Stomach (tissue), 4 donors: ENCODE data around the gene IL32.

Experiments
- CTCF ChIP-seq, 7 experiments: fragments of 450-650 bp in 4 of 7; fragments of 200-600 bp in 3 of 7; sonication (generic) in 3 of 7; IDR thresholded peaks; one replicate each; pipeline ENCODE4 v1.5.1; 2016 to 2019; ENCODE audit warnings: antibody characterized with exemption in 7 of 7, control low read depth in 2 of 7, mild to moderate bottlenecking in 1 of 7
- POLR2A ChIP-seq, 4 donors: fragments of 450-650 bp; IDR thresholded peaks; one replicate each; pipeline ENCODE4 v1.6.1; 2016; ENCODE audit warnings: antibody characterized with exemption in 4 of 4, control low read depth in 2 of 4, mild to moderate bottlenecking in 1 of 4, moderate library complexity in 1 of 4
- POLR2AphosphoS5 ChIP-seq, 3 donors: sonication (generic); formaldehyde crosslinking; IDR thresholded peaks; one replicate each; pipeline ENCODE4 v1.6.1; 2016; ENCODE audit warnings: antibody characterized with exemption in 3 of 3

GRCh38 chr16:3028716-3029319 lies 36.6 kb upstream of the IL32 start:
- TF ChIP-seq CTCF (IDR thresholded peaks at IDR 0.05), result no peak
- no peak for TF ChIP-seq POLR2A (IDR thresholded peaks at IDR 0.05)
- no peak for TF ChIP-seq POLR2AphosphoS5 (IDR thresholded peaks at IDR 0.05)
